Measurements from ENCODE around the gene TAS2R46.
"Not testable (repeated sequence)": the region's sequence is repeated elsewhere in the genome, so short reads cannot be mapped to it uniquely, and the experiment has no call there.

Gene TAS2R46, protein sequence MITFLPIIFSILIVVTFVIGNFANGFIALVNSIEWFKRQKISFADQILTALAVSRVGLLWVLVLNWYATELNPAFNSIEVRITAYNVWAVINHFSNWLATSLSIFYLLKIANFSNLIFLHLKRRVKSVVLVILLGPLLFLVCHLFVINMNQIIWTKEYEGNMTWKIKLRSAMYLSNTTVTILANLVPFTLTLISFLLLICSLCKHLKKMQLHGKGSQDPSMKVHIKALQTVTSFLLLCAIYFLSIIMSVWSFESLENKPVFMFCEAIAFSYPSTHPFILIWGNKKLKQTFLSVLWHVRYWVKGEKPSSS

DNA sequence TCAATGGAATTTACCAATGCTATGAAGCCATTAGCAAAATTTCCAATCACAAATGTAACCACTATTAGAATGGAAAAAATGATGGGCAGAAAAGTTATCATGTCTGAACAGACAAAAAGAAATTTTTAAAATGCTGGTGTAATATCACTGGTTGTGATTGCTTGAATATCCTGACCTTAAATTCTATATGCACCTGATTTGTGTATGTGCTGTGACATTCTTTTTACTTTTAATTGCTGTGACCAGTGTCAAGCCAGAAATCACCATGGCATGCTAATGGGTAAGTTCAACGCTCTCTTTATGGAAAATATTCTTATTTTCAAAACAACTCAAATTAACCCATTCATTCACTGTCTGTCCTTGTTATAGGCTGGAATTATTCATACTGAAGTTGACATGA is at the start of gene TAS2R46:
Gene TAS2R46, minus strand, starts transcription at position 101 of the 400 bp plus-strand sequence. Its CDS starts 0 bp downstream, at position 101.
- DNase-seq = not testable (repeated sequence)

- not testable (repeated sequence) for DNase-seq
These were observed 49.1 kb upstream of the TAS2R46 start for GRCh38 chr12:11111213-11111612.

DNA sequence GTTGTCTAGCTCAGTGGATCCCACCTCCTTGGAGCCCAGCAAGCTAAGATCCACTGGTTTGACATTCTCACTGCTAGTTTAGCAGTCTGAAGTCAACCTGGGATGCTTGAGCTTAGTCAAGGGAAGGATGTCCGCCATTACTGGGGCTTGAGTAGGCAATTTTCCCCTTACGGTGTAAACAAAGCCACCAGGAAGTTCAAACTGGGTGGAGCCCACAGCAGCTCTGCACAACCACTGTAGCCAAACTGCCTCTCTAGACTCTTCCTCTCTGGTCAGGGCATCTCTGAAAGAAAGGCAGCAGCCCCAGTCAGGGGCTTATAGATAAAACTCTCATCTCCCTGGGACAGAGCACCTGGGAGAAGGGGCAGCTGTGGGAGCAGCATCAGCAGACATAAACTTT is 46.8 kb upstream of the TAS2R46 start:
- DNase-seq = no peak

DNA sequence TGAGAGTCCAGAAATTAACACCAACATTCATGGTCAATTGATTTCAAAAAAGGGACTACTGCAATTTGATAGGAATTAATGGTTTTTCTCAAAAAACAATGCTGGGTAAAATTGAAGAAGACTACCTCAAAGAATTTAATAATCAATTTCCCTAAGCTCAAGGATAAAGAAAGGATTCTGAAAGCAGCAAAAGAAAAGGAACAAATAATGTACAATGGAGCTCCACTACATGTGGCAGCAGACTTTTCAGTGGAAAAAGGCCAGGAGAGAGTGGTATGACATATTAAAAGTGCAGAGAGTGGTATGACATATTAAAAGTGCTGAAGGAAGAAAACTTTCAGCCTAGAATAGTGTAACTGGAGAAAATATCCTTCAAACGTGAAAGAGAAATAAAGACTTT is 45.6 kb upstream of the TAS2R46 start:
- no peak for DNase-seq

DNA sequence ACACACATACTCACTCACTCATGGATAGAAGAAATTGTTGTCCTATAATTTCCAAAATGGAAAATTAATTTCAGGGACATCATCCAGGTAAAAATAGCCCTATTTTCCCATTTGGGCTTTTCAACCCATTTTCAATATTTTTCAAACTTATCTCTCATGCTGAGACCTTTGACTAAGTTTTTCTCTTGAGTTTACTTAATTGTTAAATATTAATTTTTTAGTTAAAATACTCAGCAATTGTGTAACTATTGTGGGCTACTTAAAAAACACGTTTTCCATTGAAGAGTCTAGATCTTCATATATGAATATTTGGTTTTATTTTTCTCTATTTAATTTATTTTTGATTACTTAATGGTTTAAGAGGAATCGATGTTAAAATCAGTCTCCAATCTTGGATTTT is 44.2 kb upstream of the TAS2R46 start:
- DNase-seq = no peak

- no peak for DNase-seq
These were observed 43.5 kb upstream of the TAS2R46 start for GRCh38 chr12:11105546-11105945.

GRCh38 chr12:11094910-11095309 is 32.8 kb upstream of the TAS2R46 start:
- not testable (repeated sequence) for DNase-seq

DNA sequence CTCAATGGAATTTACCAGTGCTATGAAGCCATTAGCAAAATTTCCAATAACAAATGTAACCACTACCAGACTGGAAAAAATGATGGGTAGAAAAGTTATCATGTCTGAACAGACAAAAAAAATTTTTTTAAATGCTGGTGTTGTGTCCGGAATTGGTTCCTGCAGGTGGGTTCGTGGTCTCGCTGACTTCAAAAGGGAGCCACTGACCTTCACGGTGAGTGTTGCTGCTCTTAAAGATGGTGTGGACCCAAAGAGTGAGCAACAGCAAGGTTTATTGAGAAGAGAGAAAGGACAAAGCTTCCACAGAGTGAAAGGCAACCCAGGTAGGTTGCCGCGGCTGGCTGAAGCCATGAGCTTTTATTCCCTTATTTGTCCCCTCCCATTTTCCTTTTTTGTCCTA is 30.0 kb upstream of the TAS2R46 start, which contains the start of gene TAS2R43:
Gene TAS2R43, minus strand, starts transcription at position 186 of the 400 bp plus-strand sequence. Its CDS starts 84 bp downstream, at position 102.
- DNase-seq = no peak

DNA sequence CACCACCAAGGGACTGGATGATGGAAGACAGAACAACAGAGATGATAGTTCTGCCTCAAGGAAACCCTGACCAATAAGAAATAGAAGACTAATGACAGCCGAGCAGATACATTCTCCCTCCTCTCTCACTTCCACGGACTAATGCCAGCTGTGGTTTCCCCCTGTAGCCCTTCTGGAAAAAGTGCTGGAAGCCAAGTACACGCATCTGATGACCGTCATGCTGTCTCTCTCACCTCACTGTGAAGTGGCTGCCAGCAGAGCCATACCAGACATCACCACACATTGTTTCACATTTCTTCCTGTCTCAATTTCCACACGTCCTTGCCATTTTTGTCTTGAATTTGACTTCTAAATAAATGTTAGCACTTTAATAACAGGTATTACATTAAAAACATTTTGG is 27.2 kb upstream of the TAS2R46 start:
- no peak for DNase-seq

- DNase-seq = no peak
These were observed 23.3 kb upstream of the TAS2R46 start for GRCh38 chr12:11085419-11085818.

DNA sequence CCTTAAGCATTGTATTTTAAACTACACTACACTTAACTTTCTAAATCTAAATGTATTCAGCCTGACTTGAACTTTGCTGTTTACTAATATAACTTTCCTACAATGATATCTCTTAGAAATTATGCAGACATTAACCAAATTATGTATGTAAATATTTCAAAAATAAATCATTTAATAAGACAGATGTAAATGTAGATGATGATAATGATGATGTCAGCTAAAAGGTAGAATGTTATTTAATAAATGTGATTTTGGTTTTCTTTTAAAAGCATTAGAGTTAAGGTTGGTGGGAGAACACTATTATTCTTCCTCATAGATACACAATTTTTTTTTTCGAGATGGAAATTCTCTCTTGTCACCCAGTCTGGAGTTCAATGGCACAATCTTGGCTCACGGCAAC is 19.9 kb upstream of the TAS2R46 start:
- no peak for DNase-seq

- DNase-seq = no peak
These were observed 16.2 kb upstream of the TAS2R46 start for GRCh38 chr12:11078246-11078645.

DNA sequence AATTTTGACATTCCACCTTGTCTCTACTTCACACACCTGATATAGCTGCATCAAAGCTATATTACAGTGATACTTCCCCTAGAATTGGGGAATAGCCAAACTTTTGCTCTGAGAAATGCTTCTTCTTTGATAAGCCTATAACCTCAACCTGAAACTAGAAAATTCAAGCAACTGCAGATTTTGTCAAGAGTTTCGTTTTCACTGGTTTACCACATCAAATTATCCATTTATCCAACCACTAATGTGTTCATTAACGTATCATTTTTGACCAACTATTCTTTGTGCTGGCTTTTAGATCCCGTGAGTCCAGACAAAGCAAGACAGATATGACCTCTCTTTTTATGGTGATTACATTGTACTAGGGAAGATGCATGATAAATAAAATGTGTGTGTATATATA is 13.5 kb upstream of the TAS2R46 start:
- no peak for DNase-seq

- DNase-seq = peak; percentile 6
These were observed 9.3 kb upstream of the TAS2R46 start for GRCh38 chr12:11071414-11071813.

DNA sequence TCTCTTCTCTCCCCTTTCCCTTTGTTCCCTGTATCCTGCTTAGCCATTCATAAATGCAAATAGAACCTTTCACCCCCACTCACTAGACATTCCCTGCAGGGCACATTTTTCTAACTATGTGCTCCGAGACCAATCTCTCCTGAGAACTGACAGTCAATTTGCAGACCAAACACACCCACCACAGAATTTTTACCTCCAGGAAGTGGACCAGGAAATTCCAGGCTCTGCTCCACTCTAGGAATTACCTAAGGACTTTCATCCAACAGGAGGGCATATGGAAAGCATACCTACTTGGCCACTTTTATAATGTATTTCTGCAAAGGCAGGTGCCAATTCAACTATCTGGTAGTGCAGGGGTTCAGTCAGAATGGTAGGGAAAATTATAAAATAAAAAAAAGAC is 8.9 kb upstream of the TAS2R46 start:
- no peak for DNase-seq

DNA sequence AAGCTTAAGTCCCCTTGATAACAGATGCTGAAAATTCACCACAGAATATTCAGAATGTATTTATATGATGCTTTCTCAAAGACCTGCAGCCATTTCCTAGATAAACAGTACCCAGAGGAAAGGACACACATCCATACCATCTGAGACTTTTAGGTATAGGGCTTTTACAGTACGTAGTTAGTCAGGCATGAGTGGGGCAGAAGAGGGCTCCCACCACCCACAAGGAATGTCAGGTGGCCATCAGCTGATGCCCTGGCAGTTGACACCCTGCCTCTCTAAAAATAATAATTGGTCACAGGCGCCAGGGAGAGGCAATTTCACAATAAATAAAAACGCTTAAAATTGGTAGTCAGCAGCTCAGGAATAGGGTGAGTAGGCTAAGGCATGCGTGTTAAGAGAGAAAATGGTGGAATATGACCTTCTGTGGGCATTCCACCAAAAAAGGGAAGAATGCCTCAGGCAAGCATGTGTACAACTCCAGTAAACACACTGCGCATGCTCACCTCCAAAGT is 7.8 kb upstream of the TAS2R46 start:
- DNase-seq = no peak

GRCh38 chr12:11067514-11067913 is 5.4 kb upstream of the TAS2R46 start:
- no peak for DNase-seq

DNA sequence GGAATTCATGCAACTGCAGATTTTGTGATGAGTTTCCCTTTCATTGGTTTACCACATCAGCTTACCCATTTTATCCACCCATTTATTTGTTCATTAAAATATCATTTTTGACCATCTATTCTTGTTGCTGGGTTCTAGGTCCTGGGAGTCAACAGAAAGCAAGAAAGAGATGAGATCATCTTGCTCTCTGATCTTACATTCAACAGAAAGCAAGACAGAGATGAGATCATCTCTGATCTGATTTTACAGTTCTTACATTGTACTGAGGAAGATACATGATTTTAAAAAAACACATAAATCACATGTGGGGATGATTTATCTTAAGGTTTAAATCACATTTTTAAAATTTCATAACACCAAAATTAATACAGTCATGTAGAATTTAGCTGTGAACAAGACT is 2.3 kb downstream of the TAS2R46 start:
- DNase-seq = no peak

- no peak for DNase-seq
These were observed 3.1 kb downstream of the TAS2R46 start for GRCh38 chr12:11059041-11059440.

GRCh38 chr12:11055306-11055705 is 6.8 kb downstream of the TAS2R46 start:
- no peak for DNase-seq

GRCh38 chr12:11049806-11050531 is 12.1 kb downstream of the TAS2R46 start:
- not testable (repeated sequence) for DNase-seq

DNA sequence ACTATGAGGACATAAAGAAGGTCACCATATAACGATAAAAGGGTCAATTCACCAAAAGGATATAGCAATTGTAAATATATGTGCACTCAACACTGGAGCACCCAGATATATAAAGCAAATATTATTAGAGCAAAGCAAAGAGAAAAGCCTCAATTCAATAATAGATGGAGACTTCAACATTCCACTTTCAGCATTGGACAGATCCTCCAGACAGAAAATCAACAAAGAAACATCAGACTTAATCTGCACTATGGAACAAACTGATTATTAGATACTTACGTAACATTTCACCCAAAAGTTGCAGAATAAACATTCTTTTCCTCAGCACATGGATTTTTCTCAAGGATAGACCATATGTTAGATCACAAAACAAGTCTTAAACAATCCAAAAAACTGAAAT is 20.7 kb downstream of the TAS2R46 start:
- not testable (repeated sequence) for DNase-seq

DNA sequence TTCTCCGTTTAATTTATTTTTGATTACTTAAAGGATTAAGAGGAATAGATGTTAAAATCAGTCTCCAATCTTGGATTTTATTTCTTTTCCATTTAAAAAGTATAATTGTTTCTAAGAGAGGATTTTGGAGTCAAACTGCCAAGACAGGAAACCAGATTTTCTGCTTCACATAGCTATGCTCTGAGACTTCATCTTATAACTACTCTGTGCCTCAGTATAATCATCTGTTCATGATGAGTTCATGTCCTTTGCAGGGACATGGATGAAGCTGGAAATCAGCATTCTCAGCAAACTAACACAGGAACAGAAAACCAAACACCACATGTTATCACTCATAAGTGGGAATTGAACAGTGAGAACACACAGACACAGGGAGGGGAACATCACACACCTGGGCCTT is 21.9 kb downstream of the TAS2R46 start:
- no peak for DNase-seq

DNA sequence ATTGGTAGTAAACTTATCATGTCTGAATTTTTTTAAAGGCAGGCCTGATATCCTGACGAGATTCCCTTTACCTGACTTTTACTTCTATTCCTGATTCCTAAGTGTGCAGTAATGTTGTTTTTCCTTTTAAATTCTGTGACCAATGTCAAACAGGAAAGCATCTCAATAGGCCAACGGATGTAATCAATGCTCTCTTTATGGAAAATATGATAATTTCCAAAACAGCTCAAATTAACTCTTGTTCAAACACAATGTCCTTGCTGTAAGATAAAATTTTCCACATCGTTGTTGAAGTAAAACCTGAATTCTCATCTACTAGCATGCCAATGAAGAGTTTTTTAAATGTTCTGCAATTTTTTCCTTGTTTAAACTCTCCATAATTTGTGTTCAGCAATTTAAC is 22.9 kb downstream of the TAS2R46 start:
- DNase-seq = no peak

Data from NCI-H1105 (cell line).